ENCODE data around the gene GABRG3. TPM values are rescaled to one million over a fixed set of nuclear protein-coding genes. Genes with fewer than 3 reads are reported as not detected.

Gene GABRG3
- total RNA-seq, 2 experiments from 2014 or later = not detected

DNA sequence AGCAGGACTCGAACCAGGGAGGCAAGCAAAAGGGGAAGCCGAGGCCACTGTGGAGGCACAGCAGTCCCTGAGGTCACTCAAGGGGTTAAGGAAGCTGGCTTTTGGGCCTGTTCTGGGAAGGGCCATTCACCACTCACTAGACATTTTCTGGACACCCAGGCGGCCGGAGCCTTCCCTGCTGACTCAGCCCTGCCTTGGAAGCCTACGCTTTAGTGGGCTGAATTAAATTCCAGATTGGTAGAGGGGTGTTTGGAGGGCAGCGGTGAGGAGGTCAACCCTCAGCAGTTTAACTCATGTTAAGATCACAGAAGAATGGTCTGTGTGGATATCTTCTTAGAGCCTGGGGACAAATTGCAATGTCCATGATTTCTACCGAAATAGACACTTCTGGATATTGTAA is 152.8 kb downstream of the GABRG3 start:
- no peak overlapping the region for H3K27ac ChIP-seq (ENCODE audit: low read depth in 1 of 2, low read length in 2 of 2)
- H3K4me1 Mint-ChIP-seq (ENCODE audit: low read depth) = no peaks in the 10 kb centered on the region
- no peaks in the 10 kb centered on the region for H3K36me3 ChIP-seq (ENCODE audit: insufficient read depth, low read length)
- no peaks in the 10 kb centered on the region for H3K36me3 Mint-ChIP-seq (ENCODE audit: low read depth)
- no peaks in the 10 kb centered on the region for H3K4me1 ChIP-seq (ENCODE audit: insufficient read depth, low read length)
- H3K9me3 ChIP-seq (ENCODE audit: control insufficient read depth in 1 of 2, insufficient read depth in 1 of 2, low read length in 2 of 2) = peaks cover 0 to 17% of the 10 kb centered on the region in 2 experiments
- CTCF ChIA-PET = no interaction called here
- H3K9me3 Mint-ChIP-seq = peaks cover 14% of the 10 kb centered on the region
- no peaks in the 10 kb centered on the region for H3K27me3 Mint-ChIP-seq
- TF ChIP-seq, protein P1, sequence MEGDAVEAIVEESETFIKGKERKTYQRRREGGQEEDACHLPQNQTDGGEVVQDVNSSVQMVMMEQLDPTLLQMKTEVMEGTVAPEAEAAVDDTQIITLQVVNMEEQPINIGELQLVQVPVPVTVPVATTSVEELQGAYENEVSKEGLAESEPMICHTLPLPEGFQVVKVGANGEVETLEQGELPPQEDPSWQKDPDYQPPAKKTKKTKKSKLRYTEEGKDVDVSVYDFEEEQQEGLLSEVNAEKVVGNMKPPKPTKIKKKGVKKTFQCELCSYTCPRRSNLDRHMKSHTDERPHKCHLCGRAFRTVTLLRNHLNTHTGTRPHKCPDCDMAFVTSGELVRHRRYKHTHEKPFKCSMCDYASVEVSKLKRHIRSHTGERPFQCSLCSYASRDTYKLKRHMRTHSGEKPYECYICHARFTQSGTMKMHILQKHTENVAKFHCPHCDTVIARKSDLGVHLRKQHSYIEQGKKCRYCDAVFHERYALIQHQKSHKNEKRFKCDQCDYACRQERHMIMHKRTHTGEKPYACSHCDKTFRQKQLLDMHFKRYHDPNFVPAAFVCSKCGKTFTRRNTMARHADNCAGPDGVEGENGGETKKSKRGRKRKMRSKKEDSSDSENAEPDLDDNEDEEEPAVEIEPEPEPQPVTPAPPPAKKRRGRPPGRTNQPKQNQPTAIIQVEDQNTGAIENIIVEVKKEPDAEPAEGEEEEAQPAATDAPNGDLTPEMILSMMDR (IDR thresholded peaks at IDR 0.05) = no peak
- intact Hi-C loops (cut with DNase I, micrococcal nuclease) = no loop called here
- no peaks in the 10 kb centered on the region for H3K27me3 ChIP-seq (ENCODE audit: control insufficient read depth in 1 of 2, insufficient read depth in 2 of 2, low read length in 2 of 2)
- no peak overlapping the region for H3K4me3 ChIP-seq (ENCODE audit: low read length)
- DNase-seq = no peak
- H3K4me3 Mint-ChIP-seq = no peak overlapping the region
- ATAC-seq (ENCODE audit: poor library complexity) = no peak
- POLR2A ChIA-PET = no interaction called here
- no peak overlapping the region for H3K27ac Mint-ChIP-seq

DNA sequence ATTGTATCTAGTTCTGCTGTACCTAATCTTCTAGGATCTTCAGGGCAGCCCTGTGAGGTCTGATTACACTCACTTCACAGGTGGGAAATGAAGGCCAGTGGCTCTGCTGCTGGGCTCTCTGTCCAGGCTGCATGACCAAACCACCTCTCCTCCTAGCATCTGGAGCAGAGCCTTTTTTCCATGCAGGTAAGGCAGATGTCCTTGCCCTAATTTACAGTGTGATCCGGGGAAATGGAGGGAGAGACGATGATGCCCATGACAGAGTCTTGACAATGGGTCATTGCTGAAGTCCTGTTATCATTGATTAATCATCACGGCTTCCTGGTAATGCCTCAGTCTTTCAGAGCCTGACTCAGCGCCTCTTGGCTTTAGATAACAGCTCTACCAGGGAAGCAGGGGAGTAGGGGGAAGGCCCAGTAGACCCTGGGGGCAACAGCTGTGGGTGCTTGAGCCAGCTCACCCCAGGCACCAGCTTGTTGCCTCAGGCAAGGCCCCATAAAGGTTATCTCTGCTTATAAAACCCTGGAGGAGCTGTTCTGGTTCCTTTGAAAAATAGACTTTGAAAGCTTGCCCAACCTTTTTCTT is 153.4 kb downstream of the GABRG3 start:
- DNase-seq (no peak), ATAC-seq (ENCODE audit: poor library complexity) (no peak)
- Histone ChIP-seq H3K27me3 (ENCODE audit: control insufficient read depth in 1 of 2, insufficient read depth in 2 of 2, low read length in 2 of 2) (no peaks in the 10 kb centered on the region), H3K4me1 (ENCODE audit: insufficient read depth, low read length) (no peaks in the 10 kb centered on the region), H3K36me3 (ENCODE audit: insufficient read depth, low read length) (no peaks in the 10 kb centered on the region), H3K9me3 (ENCODE audit: control insufficient read depth in 1 of 2, insufficient read depth in 1 of 2, low read length in 2 of 2) (peaks cover 0 to 17% of the 10 kb centered on the region in 2 experiments), H3K27ac (ENCODE audit: low read depth in 1 of 2, low read length in 2 of 2) (no peak overlapping the region), H3K4me3 (ENCODE audit: low read length) (no peak overlapping the region)
- Mint-ChIP-seq H3K4me3 (no peak overlapping the region), H3K27ac (no peak overlapping the region), H3K4me1 (ENCODE audit: low read depth) (no peaks in the 10 kb centered on the region), H3K9me3 (peaks cover 12% of the 10 kb centered on the region), H3K27me3 (no peaks in the 10 kb centered on the region), H3K36me3 (ENCODE audit: low read depth) (no peaks in the 10 kb centered on the region)
- intact Hi-C loops (cut with DNase I, micrococcal nuclease) = no loop called here
- TF ChIP-seq, protein P1 (IDR thresholded peaks at IDR 0.05) = no peak
- POLR2A ChIA-PET = no interaction called here
- CTCF ChIA-PET = no interaction called here

DNA sequence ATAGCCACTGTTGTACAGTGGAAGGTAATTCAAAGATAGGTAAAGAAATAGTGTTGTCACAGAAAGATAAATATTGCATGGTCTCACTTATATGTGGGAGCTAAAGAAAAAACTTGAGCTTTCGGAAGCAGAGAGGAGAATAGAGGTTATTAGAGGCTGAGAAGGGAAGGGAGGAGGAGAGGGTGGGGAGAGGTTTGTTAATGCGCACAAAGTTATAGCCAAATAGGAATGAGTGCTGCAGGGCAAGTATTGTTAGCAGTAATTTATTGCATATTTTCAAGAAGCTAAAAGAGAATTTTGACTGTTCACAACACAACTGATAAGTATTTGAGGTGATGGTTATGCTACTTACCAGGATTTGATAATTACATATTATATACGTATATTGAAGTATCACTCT is 154.2 kb downstream of the GABRG3 start:
- Mint-ChIP-seq H3K9me3 (peaks cover 12% of the 10 kb centered on the region), H3K4me3 (no peak overlapping the region), H3K36me3 (ENCODE audit: low read depth) (no peaks in the 10 kb centered on the region), H3K27ac (no peak overlapping the region), H3K4me1 (ENCODE audit: low read depth) (no peaks in the 10 kb centered on the region), H3K27me3 (no peaks in the 10 kb centered on the region)
- no peak for DNase-seq
- Histone ChIP-seq H3K27ac (ENCODE audit: low read depth in 1 of 2, low read length in 2 of 2) (no peak overlapping the region), H3K36me3 (ENCODE audit: insufficient read depth, low read length) (no peaks in the 10 kb centered on the region), H3K27me3 (ENCODE audit: control insufficient read depth in 1 of 2, insufficient read depth in 2 of 2, low read length in 2 of 2) (no peaks in the 10 kb centered on the region), H3K9me3 (ENCODE audit: control insufficient read depth in 1 of 2, insufficient read depth in 1 of 2, low read length in 2 of 2) (peaks cover 0 to 17% of the 10 kb centered on the region in 2 experiments), H3K4me3 (ENCODE audit: low read length) (no peak overlapping the region), H3K4me1 (ENCODE audit: insufficient read depth, low read length) (no peaks in the 10 kb centered on the region)
- TF ChIP-seq, protein P1 (IDR thresholded peaks at IDR 0.05) = no peak
- intact Hi-C loops (cut with DNase I, micrococcal nuclease) = no loop called here
- CTCF ChIA-PET = no interaction called here
- ATAC-seq (ENCODE audit: poor library complexity) = no peak
- POLR2A ChIA-PET = no interaction called here

All from CD4-positive, alpha-beta T cell (primary cell).